SK-N-SH (cell line): Measurements from ENCODE around the gene LSM14A. TPM values are rescaled to one million over a fixed set of nuclear protein-coding genes. Genes with fewer than 3 reads are reported as not detected.
"Not testable (repeated sequence)": the region's sequence is repeated elsewhere in the genome, so short reads cannot be mapped to it uniquely, and the experiment has no call there.

Experiments
- CTCF ChIA-PET: fragments of 300-600, 350-600 bp; formaldehyde crosslinking; extraction: SDS; loops from one replicate; lab custom pipeline; 2021; lab: Yijun Ruan, JAX
- POLR2A ChIA-PET: fragments of 350-600 bp; sonication (Branson Sonifier 250); formaldehyde crosslinking; extraction: SDS; loops from one replicate; lab custom pipeline; 2020; ENCODE audit warnings: antibody characterized with exemption, inconsistent platforms; lab: Yijun Ruan, JAX
- DNase-seq: peaks from one replicate; pipeline ENCODE4 v3.0.0; 2012
- H2AFZ ChIP-seq: fragments of 200-600 bp; sonication (generic); 2 replicates; pipeline ENCODE4 v1.8.1; 2016; ENCODE audit warnings: antibody characterized with exemption, mild to moderate bottlenecking, low read depth
- H3F3A ChIP-seq: fragments of 200-600 bp; sonication (generic); replicated peaks from 2 replicates; pipeline ENCODE3; 2016; ENCODE audit warnings: antibody characterized with exemption, mild to moderate bottlenecking; ENCODE audit not compliant: insufficient read depth
- H3K27ac ChIP-seq, 2 experiments: fragments of 200-500 bp in 1 of 2; fragments of 200-600 bp in 1 of 2; sonication (Bioruptor generic) in 1 of 2; sonication (generic), shearing (Covaris generic) in 1 of 2; 2 replicates each; pipeline versions ENCODE4 v1.5.1 to v1.6.1; 2014 to 2016; ENCODE audit warnings: low read depth in 2 of 2, inconsistent platforms in 1 of 2, low read length in 1 of 2, mild to moderate bottlenecking in 1 of 2, mixed read lengths in 1 of 2
- H3K27me3 ChIP-seq: fragments of 200-600 bp; sonication (generic), shearing (Covaris generic); 2 replicates; pipeline ENCODE4 v1.6.1; 2016; ENCODE audit warnings: mixed run types; ENCODE audit not compliant: insufficient read depth
- H3K36me3 ChIP-seq, 2 experiments: fragments of 200-500 bp in 1 of 2; fragments of 200-600 bp in 1 of 2; sonication (Bioruptor generic) in 1 of 2; sonication (generic) in 1 of 2; replicated peaks in 1 of 2; 2 replicates each; pipeline versions ENCODE3 to v1.5.1; 2014 to 2016; ENCODE audit warnings: low read length in 1 of 2, mild to moderate bottlenecking in 1 of 2; ENCODE audit not compliant: insufficient read depth in 2 of 2, control insufficient read depth in 1 of 2
- H3K4me1 ChIP-seq, 2 experiments: fragments of 200-500 bp in 1 of 2; fragments of 200-600 bp in 1 of 2; sonication (Bioruptor generic) in 1 of 2; sonication (generic), shearing (Covaris generic) in 1 of 2; 2 replicates each; pipeline versions ENCODE4 v1.5.1 to v1.6.1; 2014 to 2016; ENCODE audit warnings: low read depth in 1 of 2, low read length in 1 of 2, mixed run types in 1 of 2; ENCODE audit not compliant: insufficient read depth in 2 of 2, control insufficient read depth in 1 of 2
- H3K4me2 ChIP-seq: fragments of 200-600 bp; sonication (generic), shearing (Covaris generic); 2 replicates; pipeline ENCODE4 v1.6.1; 2017; ENCODE audit warnings: mixed run types
- H3K4me3 ChIP-seq, 2 experiments: fragments of 200-500 bp in 1 of 2; fragments of 200-600 bp in 1 of 2; sonication (Bioruptor generic) in 1 of 2; sonication (generic), shearing (Covaris generic) in 1 of 2; 2 replicates each; pipeline versions ENCODE4 v1.5.1 to v1.8.1; 2014 to 2016; ENCODE audit warnings: low read depth in 2 of 2, inconsistent platforms in 1 of 2, low read length in 1 of 2, mild to moderate bottlenecking in 1 of 2, mixed read lengths in 1 of 2, moderate library complexity in 1 of 2
- H3K79me2 ChIP-seq: fragments of 200-600 bp; sonication (generic); 2 replicates; pipeline ENCODE4 v1.8.1; 2017; ENCODE audit warnings: mild to moderate bottlenecking; ENCODE audit not compliant: insufficient read depth
- H3K9ac ChIP-seq: fragments of 200-600 bp; sonication (generic); 2 replicates; pipeline ENCODE4 v1.6.1; 2017; ENCODE audit warnings: mixed run types
- H3K9me2 ChIP-seq: fragments of 200-600 bp; sonication (generic); 2 replicates; pipeline ENCODE4 v1.6.1; 2017; ENCODE audit warnings: mixed run types
- H3K9me3 ChIP-seq: fragments of 200-600 bp; sonication (generic); 2 replicates; pipeline ENCODE4 v1.6.1; 2017; ENCODE audit warnings: mixed run types, mild to moderate bottlenecking, moderate library complexity
- H4K20me1 ChIP-seq: fragments of 200-600 bp; sonication (generic); 2 replicates; pipeline ENCODE4 v1.6.1; 2017; ENCODE audit warnings: mild to moderate bottlenecking, mixed run types; ENCODE audit not compliant: insufficient read depth
- EP300 ChIP-seq, 2 experiments: IDR thresholded peaks; 2 replicates each; pipeline versions ENCODE4 v1.4.0 to v1.6.1; 2012; ENCODE audit warnings: borderline replicate concordance in 1 of 2, low read depth in 1 of 2, low read length in 1 of 2
- JUND ChIP-seq: IDR thresholded peaks from 2 replicates; pipeline ENCODE4 v1.4.0; 2012
- NFIC ChIP-seq: IDR thresholded peaks from 2 replicates; pipeline ENCODE4 v1.4.0; 2012; ENCODE audit warnings: borderline replicate concordance
- POLR2AphosphoS5 ChIP-seq: IDR thresholded peaks from 2 replicates; pipeline ENCODE4 v1.6.1; 2012; ENCODE audit warnings: low read depth, low read length
- RAD21 ChIP-seq: IDR thresholded peaks from 2 replicates; pipeline ENCODE4 v1.6.1; 2012; ENCODE audit warnings: mild to moderate bottlenecking, low read length
- RCOR1 ChIP-seq: fragments of 150-350 bp; IDR thresholded peaks from 2 replicates; pipeline ENCODE4 v1.6.1; 2017; ENCODE audit warnings: antibody characterized with exemption, low read length
- RFX5 ChIP-seq: IDR thresholded peaks from 2 replicates; pipeline ENCODE4 v1.6.1; 2012; ENCODE audit warnings: mild to moderate bottlenecking, improper control_type of control experiment, low read length
- RXRA ChIP-seq: IDR thresholded peaks from 2 replicates; pipeline ENCODE4 v1.4.0; 2012; ENCODE audit warnings: low read depth, mild to moderate bottlenecking, borderline replicate concordance
- TAF1 ChIP-seq: IDR thresholded peaks from 2 replicates; pipeline ENCODE4 v1.6.1; 2012; ENCODE audit warnings: low read depth, mild to moderate bottlenecking, low read length, moderate library complexity, borderline replicate concordance
- TCF12 ChIP-seq: IDR thresholded peaks from 2 replicates; pipeline ENCODE4 v1.4.0; 2012
- YY1 ChIP-seq: IDR thresholded peaks from 2 replicates; pipeline ENCODE4 v1.4.0; 2012; ENCODE audit warnings: low read depth, mild to moderate bottlenecking
- WGBS: methylation state at CpG from one replicate; pipeline ENCODE4 v1.1.6; 2017; ENCODE audit warnings: low lambda C conversion rate; 5-methylcytosine and 5-hydroxymethylcytosine counted together
- polyA plus RNA-seq, 3 experiments: library from polyadenylated mRNA; depleted of rRNA; stranded (reverse); fragments of >200 nt; gene quantifications; 2 replicates each; pipeline ENCODE4 v1.2.3, GENCODE V29; 2012
- TF ChIP-seq, protein P1 (sequence below): IDR thresholded peaks from 2 replicates; pipeline ENCODE4 v1.4.0; 2012; ENCODE audit warnings: low read depth, borderline replicate concordance
- TF ChIP-seq, protein P2 (sequence below): fragments of 200-600 bp; sonication (generic); IDR thresholded peaks from 2 replicates; pipeline ENCODE4 v1.6.1; 2017; ENCODE audit warnings: antibody characterized with exemption, mild to moderate bottlenecking, moderate library complexity

The LSM14A gene
- polyA plus RNA-seq, 1 of the 3 experiments (the other 2 are of a cell fraction), result 87.7 TPM

DNA sequence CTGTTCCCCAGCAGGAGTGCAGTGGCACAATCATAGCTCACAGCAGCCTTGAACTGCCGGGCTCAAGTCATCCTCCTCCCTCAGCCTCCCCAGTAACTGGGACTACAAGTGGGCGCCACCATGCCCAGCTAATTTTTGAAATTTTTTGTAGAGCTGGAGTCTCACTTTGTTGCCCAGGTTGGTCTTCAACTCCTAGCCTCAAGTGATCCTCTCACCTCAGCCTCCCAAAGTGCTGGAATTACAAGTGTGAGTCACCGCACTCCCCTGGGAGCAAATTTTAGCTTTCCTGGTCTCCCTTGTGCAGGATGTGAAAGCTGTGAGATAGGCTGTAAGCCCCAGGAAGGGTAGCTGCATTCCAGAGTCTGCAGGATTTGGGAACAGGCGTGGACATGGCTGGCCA is 76.6 kb downstream of the LSM14A start:
- H3K4me1 ChIP-seq, result peaks cover 0 to under 1% of the 10 kb centered on the region in 2 experiments; a peak in 1 of 4 replicates
- no peaks in the 10 kb centered on the region for H4K20me1 ChIP-seq
- no peak for DNase-seq
- no peaks in the 10 kb centered on the region for H3K79me2 ChIP-seq
- ChIA-PET CTCF (no interaction called here), POLR2A (no interaction called here)
- H3K27ac ChIP-seq, result no peak overlapping the region
- whole genome bisulfite sequencing, result 81% methylated on average over 4 of the region's 4 CpGs
- no peaks in the 10 kb centered on the region for H3K27me3 ChIP-seq
- no peak for TF ChIP-seq JUND
- no peak for TF ChIP-seq POLR2AphosphoS5
- TF ChIP-seq, protein P1, sequence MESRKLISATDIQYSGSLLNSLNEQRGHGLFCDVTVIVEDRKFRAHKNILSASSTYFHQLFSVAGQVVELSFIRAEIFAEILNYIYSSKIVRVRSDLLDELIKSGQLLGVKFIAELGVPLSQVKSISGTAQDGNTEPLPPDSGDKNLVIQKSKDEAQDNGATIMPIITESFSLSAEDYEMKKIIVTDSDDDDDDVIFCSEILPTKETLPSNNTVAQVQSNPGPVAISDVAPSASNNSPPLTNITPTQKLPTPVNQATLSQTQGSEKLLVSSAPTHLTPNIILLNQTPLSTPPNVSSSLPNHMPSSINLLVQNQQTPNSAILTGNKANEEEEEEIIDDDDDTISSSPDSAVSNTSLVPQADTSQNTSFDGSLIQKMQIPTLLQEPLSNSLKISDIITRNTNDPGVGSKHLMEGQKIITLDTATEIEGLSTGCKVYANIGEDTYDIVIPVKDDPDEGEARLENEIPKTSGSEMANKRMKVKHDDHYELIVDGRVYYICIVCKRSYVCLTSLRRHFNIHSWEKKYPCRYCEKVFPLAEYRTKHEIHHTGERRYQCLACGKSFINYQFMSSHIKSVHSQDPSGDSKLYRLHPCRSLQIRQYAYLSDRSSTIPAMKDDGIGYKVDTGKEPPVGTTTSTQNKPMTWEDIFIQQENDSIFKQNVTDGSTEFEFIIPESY, result no peak
- no peak for TF ChIP-seq RCOR1
- TF ChIP-seq YY1, result no peak
- TF ChIP-seq EP300 (IDR thresholded peaks at IDR 0.05; ENCODE audit: borderline replicate concordance in 1 of 2, low read depth in 1 of 2, low read length in 1 of 2), result no peak
- no peak for TF ChIP-seq TCF12
- no peak for TF ChIP-seq RFX5
- no peak for TF ChIP-seq NFIC
- no peak for TF ChIP-seq RXRA
- TF ChIP-seq TAF1, result no peak
- no peak for TF ChIP-seq RAD21
- TF ChIP-seq, protein P2, sequence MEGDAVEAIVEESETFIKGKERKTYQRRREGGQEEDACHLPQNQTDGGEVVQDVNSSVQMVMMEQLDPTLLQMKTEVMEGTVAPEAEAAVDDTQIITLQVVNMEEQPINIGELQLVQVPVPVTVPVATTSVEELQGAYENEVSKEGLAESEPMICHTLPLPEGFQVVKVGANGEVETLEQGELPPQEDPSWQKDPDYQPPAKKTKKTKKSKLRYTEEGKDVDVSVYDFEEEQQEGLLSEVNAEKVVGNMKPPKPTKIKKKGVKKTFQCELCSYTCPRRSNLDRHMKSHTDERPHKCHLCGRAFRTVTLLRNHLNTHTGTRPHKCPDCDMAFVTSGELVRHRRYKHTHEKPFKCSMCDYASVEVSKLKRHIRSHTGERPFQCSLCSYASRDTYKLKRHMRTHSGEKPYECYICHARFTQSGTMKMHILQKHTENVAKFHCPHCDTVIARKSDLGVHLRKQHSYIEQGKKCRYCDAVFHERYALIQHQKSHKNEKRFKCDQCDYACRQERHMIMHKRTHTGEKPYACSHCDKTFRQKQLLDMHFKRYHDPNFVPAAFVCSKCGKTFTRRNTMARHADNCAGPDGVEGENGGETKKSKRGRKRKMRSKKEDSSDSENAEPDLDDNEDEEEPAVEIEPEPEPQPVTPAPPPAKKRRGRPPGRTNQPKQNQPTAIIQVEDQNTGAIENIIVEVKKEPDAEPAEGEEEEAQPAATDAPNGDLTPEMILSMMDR, result no peak
- H3K36me3 ChIP-seq, result no peaks in the 10 kb centered on the region
- H3K9ac ChIP-seq, result no peak overlapping the region
- no peaks in the 10 kb centered on the region for H3F3A ChIP-seq
- no peak overlapping the region for H3K4me2 ChIP-seq
- no peak overlapping the region for H3K4me3 ChIP-seq
- H3K9me3 ChIP-seq, result no peaks in the 10 kb centered on the region
- no peak overlapping the region for H2AFZ ChIP-seq
- no peaks in the 10 kb centered on the region for H3K9me2 ChIP-seq

- H2AFZ ChIP-seq, H3K4me3 ChIP-seq, POLR2A ChIA-PET, H3K9me2 ChIP-seq, H3K9ac ChIP-seq, H3K27ac ChIP-seq, CTCF ChIA-PET, DNase-seq, H3K27me3 ChIP-seq, H3K36me3 ChIP-seq, H4K20me1 ChIP-seq, H3K4me2 ChIP-seq, H3K9me3 ChIP-seq: not testable (repeated sequence)
- 94% methylated on average over 14 of the region's 14 CpGs for WGBS
- peaks cover 0 to 16% of the 10 kb centered on the region in 2 experiments; a peak in 1 of 4 replicates for H3K4me1 ChIP-seq
- H3F3A ChIP-seq, result peaks cover 13% of the 10 kb centered on the region
- H3K79me2 ChIP-seq, result peaks cover 33% of the 10 kb centered on the region
These were observed 80.9 kb downstream of the LSM14A start for GRCh38 chr19:34253167-34253566.

DNA sequence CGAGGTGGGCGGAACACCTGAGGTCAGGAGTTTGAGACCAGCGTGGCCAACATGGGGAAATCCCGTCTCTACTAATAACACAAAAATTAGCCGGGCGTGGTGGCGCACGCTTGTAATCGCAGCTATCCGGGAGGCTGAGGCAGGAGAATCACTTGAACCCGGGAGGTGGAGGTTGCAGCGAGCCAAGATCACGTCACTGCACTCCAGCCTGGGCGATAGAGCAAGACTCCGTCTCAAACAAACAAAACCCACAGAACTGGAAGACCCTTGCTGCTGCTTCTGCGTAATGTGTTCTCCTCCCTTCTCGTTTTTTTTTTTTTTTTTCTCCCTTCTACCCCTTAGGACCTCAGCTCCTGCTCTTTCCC is 81.4 kb downstream of the LSM14A start:
- Histone ChIP-seq H3K4me2 (peak overlapping the region; percentile 72), H3K4me1 (peaks cover 0 to 16% of the 10 kb centered on the region in 2 experiments; a peak in 1 of 4 replicates), H2AFZ (peak overlapping the region; percentile 94), H3K9ac (peak overlapping the region; percentile 85; the same call in 1 of the 2 replicates), H3K79me2 (peaks cover 38% of the 10 kb centered on the region), H3K4me3 (peak overlapping the region; percentile 65 to 88), H3K27ac (peak overlapping the region; percentile 62 to 73; a peak in 2 of 4 replicates), H3F3A (peaks cover 13% of the 10 kb centered on the region)
- H4K20me1 ChIP-seq, CTCF ChIA-PET, H3K27me3 ChIP-seq, H3K36me3 ChIP-seq, H3K9me2 ChIP-seq, H3K9me3 ChIP-seq, DNase-seq, POLR2A ChIA-PET: not testable (repeated sequence)
- 80% methylated on average over 17 of the region's 17 CpGs for WGBS
